ENCODE results near the gene AHCYL1.

The AHCYL1 gene

DNA sequence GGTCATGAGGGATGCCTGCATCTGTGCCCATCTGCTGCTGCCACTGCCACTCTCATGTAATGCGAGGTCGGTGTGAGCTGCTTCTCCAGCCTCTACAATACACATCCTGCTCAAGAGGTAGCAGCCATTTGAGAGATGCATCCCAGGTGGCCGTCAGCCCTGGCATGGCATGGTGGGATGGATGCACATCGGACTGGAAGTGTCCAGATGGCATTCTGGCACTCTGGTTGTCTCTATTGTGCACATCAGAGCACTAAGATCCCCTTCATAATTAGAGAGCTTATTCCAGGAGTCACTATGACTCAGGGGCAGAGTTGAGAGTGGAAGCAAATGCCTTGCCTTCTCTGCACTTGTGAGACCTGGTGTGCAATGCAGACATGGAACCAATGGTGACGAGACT is 53.7 kb downstream of the AHCYL1 start:
- DNase-seq (ENCODE audit: low read depth, low spot score) = no peak
- ChIA-PET POLR2A (no interaction called here), CTCF (interaction anchor here (1.4 to 27.2 kb wide), 3 partner anchors 9 to 67 kb away, joined by 9 to 500 read pairs (median 11); no protein-coding TSS in a partner anchor)
- no peak overlapping the region for H3K4me3 ChIP-seq (ENCODE audit: low read depth, low read length)
- TF ChIP-seq, protein P1, sequence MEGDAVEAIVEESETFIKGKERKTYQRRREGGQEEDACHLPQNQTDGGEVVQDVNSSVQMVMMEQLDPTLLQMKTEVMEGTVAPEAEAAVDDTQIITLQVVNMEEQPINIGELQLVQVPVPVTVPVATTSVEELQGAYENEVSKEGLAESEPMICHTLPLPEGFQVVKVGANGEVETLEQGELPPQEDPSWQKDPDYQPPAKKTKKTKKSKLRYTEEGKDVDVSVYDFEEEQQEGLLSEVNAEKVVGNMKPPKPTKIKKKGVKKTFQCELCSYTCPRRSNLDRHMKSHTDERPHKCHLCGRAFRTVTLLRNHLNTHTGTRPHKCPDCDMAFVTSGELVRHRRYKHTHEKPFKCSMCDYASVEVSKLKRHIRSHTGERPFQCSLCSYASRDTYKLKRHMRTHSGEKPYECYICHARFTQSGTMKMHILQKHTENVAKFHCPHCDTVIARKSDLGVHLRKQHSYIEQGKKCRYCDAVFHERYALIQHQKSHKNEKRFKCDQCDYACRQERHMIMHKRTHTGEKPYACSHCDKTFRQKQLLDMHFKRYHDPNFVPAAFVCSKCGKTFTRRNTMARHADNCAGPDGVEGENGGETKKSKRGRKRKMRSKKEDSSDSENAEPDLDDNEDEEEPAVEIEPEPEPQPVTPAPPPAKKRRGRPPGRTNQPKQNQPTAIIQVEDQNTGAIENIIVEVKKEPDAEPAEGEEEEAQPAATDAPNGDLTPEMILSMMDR (IDR thresholded peaks at IDR 0.05; ENCODE audit: insufficient read depth, low read length, missing control alignments) = no peak

DNA sequence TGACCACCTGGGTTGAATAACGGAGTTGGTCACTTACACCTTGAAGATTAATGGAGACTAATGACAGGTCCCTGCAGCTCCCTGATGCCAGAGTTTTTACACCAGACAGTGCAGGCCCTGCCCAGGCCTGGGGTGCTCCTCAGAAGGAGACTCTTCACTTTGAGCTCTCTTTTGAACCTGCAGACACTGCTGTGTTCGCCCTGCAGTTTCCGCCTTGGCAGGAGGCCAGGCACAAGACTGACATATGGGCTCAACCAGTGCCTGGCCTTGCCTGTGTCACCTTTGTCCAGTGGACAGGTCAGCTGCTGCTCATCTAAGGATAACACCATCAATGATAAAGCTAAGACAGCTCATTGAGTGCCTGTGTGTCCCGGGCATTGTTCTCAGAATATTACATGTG is 55.1 kb downstream of the AHCYL1 start:
- no peak overlapping the region for H3K4me3 ChIP-seq (ENCODE audit: low read depth, low read length)
- POLR2A ChIA-PET = no interaction called here
- TF ChIP-seq, protein P1 (IDR thresholded peaks at IDR 0.05; ENCODE audit: insufficient read depth, low read length, missing control alignments) = no peak
- DNase-seq (ENCODE audit: low read depth, low spot score) = no peak
- CTCF ChIA-PET = interaction anchor here (1.0 to 27.2 kb wide), 3 partner anchors 10 to 65 kb away, joined by 4 to 500 read pairs (median 11); no protein-coding TSS in a partner anchor

DNA sequence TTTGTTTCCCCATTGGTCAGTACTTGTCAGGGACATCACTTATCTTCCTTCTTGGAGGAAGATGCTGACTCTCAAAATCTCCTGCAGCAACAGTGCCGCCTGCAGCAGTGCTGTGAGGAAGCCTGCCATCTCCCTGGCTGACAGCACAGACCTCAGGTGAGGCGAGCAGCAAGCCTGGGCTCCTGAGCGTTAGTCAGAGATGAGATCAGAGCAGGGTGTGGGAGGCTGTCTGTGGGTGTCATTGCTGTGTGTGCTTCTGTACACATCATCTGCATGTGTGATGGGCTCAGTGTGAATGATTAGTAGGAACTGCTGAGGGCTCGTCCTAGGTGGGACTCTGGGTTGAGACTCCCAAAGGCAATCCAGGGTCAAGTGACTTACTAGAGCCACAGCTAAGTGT is 56.0 kb downstream of the AHCYL1 start:
- POLR2A ChIA-PET = no interaction called here
- no peak for DNase-seq (ENCODE audit: low read depth, low spot score)
- TF ChIP-seq, protein P1 (IDR thresholded peaks at IDR 0.05; ENCODE audit: insufficient read depth, low read length, missing control alignments) = no peak
- CTCF ChIA-PET = interaction anchor here (0.6 to 27.2 kb wide), 3 partner anchors 11 to 230 kb away, joined by 3 to 500 read pairs (median 11); no protein-coding TSS in a partner anchor
- no peak overlapping the region for H3K4me3 ChIP-seq (ENCODE audit: low read depth, low read length)

DNA sequence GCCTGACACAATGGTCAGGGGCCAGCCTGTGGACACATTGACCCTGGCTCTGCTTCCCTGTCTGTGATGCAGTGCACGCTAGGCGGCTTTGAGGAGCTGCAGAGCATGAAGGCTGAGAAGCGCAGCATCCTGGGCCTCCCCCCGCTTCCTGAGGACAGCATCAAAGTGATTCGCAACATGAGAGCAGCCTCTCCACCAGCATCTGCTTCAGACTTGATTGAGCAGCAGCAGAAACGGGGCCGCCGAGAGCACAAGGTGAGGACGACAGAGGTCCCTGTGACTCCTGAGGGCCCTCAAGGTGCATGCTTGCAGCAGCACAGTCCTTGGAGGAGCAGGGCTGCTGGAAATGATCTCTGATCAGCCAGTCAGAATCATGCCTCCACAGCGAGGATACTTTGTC is 58.5 kb downstream of the AHCYL1 start:
- H3K4me3 ChIP-seq (ENCODE audit: low read depth, low read length) = no peak overlapping the region
- ChIA-PET CTCF (interaction anchor here (21.4 to 27.2 kb wide), 2 partner anchors 1 to 10 kb away, joined by 500 read pairs; partner anchors contain the start of gene STRIP1), POLR2A (no interaction called here)
- DNase-seq (ENCODE audit: low read depth, low spot score) = no peak
- TF ChIP-seq, protein P1 (IDR thresholded peaks at IDR 0.05; ENCODE audit: insufficient read depth, low read length, missing control alignments) = no peak

DNA sequence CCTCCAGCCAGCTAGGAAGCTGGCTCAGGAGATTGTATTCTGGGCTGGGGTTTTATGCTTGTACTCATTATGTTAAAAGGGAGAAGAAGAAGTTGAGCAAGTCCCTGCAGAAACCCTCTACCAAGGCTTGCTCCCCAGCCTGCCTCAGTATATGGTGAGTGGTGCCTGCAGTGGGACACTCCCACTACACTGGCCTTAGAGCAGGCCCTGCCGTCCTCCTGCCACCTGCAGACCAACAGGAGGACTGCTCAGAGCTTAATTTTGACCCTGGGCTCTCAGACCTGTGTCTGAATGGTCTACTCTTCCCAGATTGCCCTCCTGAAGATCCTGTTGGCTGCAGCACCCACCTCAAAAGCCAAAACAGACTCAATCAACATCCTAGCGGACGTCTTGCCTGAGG is 62.9 kb downstream of the AHCYL1 start:
- ChIA-PET CTCF (interaction anchor here (21.4 to 27.2 kb wide), 3 partner anchors 6 to 52 kb away, joined by 500 to 935 read pairs (median 500); partner anchors contain the start of genes STRIP1 and UBL4B), POLR2A (interaction anchor here (1.1 kb wide), 1 partner anchor 13 kb away, joined by 3 read pairs; the partner anchor contains the start of gene STRIP1)
- DNase-seq (ENCODE audit: low read depth, low spot score) = no peak
- TF ChIP-seq, protein P1 (IDR thresholded peaks at IDR 0.05; ENCODE audit: insufficient read depth, low read length, missing control alignments) = no peak
- no peak overlapping the region for H3K4me3 ChIP-seq (ENCODE audit: low read depth, low read length)

DNA sequence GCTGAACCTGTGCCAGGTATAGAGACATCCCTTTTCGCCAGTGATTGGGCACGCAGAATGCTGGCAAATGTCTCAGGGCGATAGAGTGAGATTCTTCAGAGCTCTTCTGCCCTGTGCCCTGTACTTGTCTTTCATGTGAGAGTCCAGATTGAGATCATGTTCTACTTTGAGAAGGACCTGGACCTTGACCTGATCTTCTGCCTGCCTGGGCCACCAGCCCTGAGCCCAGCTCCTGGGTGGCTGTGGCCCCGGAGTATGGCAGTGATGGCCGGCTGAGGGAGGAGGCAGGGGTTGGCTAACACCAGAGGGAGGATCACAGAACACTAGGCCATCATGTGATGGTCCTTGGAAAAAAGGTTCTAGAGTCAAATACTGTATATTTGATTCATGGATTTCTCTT is 63.7 kb downstream of the AHCYL1 start:
- ChIA-PET POLR2A (interaction anchor here (1.1 kb wide), 1 partner anchor 14 kb away, joined by 3 read pairs; the partner anchor contains the start of gene STRIP1), CTCF (interaction anchor here (21.4 to 27.2 kb wide), 3 partner anchors 5 to 51 kb away, joined by 500 to 935 read pairs (median 500); partner anchors contain the start of genes STRIP1 and UBL4B)
- TF ChIP-seq, protein P1 (IDR thresholded peaks at IDR 0.05; ENCODE audit: insufficient read depth, low read length, missing control alignments) = no peak
- no peak for DNase-seq (ENCODE audit: low read depth, low spot score)
- no peak overlapping the region for H3K4me3 ChIP-seq (ENCODE audit: low read depth, low read length)

Measured in AG04449 (cell line).